Measurements from ENCODE around the gene SCRN1.
"Not testable (repeated sequence)": the region's sequence is repeated elsewhere in the genome, so short reads cannot be mapped to it uniquely, and the experiment has no call there.

The SCRN1 gene

DNA sequence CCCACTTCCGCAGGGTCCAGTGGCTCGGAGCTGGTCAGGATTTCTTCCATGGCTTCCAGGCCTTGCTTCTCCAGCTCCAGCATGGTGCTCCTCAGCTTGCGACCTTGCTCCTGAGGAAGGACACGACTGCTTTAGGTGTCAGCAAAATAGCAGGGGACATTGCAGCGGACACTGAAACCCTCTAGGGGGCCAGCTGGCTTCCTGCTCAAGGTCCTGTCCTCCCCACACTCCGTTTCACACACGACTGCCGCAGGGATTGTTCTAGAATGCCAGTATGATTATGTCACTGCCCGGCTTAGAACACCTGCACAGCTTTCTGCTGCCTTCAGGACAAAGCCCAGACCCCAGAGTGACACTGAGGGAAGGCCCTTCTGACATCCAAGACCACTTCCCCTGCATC, 65.6 kb downstream of the SCRN1 start:
- DNase-seq = peak; percentile 1

DNA sequence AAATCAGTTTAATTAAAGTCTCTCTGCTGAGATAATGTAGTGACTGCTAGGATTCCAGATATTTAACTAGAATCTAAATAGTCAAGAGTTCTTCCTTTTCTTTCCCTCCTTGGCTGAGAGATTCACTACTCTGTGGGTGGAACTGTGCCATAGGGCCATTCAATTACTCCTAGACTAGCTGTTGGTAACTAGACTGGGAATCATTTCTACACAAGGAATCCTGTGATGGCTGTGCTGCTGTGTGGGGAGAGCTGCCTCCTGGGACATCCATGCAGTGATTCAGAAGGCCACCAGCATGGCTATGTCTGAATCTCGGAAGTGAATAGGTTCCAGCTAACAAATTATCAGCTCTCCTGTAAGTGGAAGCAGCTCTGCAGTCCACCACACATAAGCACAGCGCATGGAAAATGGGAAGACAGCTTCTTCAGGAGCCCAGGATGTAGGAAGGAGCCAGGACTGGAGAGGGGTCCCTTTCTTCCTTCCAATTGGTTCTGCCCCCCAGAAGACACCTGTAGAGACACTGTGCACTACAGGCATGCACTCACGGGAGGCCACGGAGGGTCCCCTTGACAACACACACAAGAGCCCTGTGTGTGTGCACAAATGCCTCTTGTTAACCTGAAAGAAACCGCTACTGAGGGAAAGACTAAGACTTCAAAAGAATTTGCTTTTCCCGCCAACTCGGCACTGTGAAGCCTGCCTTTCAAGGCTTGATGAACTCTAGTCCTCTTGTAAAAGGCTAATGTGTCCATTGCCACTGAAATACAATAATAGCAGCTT, 66.5 kb downstream of the SCRN1 start:
- DNase-seq = no peak

DNA sequence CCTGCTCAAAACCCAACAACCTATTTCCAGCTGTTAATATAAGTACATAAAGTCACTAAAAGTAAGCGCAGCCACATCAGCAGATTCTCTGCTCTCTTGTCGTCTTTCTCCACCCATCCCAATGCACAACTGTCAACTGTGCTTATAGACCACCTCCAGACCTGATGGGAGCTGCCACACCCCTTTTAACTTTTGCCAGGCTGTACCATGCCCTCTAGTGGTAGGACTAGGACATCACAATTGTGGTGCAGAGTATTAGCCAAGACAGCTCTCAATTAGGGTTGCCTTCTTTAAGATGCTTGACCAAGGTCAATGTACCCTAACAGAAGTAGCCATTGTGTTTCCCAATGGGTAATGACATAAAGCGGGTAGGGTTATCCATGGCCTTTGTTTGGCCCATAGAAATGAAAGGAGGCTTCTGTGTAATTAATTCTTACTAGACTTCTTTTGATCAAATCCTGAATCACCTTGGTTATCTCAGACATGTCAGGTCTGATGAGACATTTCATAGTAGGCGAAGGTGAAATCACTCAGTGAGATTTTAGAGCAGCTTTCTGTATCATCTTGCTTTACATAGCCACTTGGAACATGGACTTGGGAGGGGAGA, 68.1 kb downstream of the SCRN1 start:
- peak; percentile 65 for DNase-seq

DNA sequence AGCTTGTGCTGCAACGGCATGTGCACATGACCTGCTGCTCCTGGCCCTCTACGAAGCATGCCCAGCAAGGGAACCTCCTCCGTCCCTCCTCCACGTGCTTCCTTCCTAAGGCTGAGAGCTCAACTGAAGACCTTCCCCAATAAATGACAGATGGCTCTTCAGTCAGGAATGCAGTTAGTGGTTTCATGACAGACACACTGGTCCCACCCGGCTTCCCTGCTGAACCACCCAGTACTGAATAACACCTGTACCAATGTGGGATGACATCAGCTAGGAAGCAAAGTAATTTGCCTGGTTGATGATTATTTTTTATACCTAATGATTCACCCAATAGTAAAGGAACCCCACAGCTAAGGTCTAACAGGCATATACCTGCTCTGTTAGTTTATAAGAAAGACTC, 69.1 kb downstream of the SCRN1 start:
- DNase-seq = no peak

DNA sequence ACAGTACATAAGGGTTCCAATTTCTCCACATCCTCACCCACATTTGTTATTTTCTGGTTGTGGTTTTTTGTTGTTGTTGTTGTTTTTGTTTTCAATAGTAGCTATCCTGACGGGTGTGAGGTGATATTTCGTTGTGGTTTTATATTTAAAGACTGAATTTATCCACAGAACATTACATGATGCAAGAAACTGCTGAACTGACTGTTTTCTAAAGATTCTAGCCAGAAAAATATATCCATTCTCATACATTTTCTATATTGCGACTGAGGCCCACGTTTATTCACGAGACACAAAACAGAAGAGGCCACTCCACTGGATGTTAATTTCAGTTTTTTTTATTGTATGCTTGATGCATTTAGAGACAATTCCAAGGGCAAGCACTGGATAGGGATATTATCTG, 69.8 kb downstream of the SCRN1 start:
- no peak for DNase-seq

DNA sequence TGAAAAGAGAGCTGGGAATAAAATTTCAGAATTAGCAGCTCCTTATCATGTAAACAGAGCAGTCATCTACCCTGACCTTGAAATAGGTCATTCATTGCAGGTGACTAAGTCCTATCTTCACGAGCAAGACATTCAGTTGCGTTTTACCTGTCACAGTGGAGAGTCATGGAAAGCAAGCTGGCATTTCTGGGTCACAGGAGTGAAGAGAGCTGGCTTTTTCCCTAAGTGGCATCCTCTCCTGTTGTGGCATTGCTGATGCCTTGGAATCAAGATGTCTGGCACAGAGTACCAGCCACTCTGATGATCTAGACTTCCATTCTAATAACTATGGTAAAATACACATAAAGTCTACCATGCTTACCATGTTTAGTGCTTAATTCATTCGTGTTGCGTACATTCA, 70.8 kb downstream of the SCRN1 start:
- no peak for DNase-seq

DNA sequence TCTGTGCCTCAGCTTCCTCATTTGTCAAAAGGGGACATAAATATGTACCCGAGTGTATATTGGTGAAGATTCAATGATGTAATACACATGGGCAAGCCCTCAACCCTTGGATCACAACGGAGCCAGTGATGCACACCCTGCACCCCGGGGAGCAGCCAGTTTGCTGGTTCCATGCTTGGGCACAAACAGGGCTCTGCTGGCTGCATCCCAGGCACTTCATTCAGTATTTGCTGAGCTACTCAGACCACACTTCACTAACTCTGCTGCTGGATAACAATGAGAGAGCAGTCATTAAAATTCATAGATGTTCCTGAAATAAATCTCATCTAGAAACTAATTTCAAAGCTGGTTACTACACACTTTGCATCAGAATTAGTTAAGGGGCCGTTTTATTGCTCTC, 72.0 kb downstream of the SCRN1 start:
- DNase-seq = no peak

DNA sequence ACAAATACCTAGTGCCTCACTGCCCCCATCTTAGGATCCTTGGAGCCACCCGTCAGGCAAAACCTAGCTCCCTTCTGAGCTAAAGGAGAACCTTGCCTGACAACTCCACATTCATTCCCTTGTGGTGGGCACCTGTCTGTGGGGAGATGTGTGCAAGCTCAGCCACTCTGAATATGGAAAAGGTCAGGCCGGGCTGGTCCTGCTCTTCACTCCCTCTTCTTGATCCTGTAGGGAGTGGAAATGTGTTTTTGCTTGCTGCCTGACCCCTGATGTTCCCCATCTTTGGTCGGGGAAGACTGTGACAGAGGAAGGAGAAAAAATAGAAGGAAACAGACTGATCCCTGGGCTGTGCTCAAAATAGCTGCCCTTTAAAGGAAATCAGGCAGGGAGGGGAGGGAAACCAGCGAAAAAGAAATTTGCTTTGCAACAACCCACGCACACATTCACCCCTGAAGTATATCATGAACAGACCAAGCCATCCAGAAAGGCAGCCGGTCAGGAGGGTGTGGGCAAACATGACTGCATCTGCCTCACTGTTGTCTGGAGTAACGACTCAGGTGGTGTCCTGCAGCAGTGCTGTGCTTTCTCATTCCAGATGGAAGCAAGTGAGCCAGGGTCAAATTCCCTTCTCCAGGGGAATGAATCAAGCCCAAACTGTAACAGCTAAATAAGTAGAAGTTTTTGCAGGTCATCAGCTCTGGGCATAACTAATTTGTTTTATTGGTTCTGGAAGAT, 74.0 kb downstream of the SCRN1 start:
- no peak for DNase-seq

DNA sequence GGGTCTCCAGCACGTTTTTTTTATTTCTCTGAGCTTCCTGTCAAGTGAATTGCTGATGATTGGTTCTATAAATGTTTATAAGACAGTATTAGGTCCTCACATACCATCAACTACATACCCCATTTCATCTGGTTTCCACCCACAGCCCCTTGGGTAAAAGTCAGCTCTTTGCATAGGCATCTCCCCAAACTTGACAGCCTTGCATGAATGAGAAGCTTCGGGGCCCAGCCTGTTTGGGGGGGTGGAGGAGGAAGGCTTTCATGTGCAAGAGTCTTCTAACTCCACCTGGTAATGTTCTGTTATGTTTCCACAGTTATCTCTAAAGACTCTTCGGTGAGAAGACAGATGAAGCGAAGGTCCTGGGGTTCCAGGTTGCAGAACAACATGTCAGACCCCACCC, 75.4 kb downstream of the SCRN1 start:
- DNase-seq = no peak

DNA sequence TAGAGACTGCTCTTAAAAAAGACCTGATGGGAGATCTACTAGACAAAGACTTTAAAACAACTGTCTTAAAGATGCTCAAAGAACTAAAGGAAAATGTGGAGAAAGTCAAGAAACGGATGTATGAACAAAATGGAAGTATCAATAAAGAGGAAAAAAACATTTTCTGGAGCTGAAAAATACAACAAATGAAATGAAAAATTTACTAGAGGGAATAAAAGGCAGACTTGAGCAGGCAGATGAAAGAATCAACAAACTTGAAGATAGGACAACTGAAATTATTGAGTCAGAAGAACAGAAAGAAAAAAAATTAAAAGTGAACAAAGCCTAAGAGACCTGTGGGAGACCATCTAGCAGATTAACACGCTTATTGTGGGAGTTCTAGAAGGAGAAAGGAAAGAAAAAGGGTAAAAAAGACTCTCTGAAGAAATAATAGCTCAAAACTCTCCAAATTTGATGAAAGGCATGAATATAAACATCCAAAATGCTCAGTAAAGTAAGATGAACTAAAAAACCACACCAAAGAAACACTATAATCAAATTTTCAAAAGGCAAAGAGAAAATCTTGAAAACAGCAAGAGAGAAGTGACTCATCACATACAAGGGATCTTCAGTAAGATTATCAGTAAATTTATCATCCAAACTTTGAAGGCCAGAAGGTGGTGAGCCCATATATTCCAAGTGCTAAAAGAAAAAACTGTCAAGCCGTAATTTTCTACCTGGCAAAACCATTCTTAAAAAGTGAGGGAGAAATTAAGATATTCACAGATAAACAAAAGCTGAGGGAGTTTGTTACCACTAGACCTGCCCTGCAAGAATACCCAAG, 83.2 kb downstream of the SCRN1 start:
- DNase-seq = no peak

DNA sequence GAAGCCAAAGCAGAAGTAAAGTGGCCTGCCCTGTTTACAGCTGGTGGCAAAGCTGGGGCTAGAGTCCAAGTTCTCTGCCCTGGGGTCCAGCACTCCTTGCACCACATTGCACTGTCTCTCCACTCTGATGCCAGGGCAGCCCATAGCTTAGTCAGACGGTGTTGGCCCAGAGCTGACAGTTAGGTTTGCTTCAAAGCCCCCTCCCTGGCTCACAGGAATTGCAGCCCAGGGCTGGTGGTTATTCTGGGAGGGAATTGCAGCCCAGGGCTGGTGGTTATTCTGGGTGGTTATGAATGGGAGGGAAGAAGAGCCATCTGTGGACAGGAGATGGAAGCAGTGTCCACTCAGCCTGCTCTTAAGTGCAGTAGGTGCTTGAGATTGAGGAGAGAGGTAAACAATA, 88.9 kb downstream of the SCRN1 start:
- peak; percentile 5 for DNase-seq

DNA sequence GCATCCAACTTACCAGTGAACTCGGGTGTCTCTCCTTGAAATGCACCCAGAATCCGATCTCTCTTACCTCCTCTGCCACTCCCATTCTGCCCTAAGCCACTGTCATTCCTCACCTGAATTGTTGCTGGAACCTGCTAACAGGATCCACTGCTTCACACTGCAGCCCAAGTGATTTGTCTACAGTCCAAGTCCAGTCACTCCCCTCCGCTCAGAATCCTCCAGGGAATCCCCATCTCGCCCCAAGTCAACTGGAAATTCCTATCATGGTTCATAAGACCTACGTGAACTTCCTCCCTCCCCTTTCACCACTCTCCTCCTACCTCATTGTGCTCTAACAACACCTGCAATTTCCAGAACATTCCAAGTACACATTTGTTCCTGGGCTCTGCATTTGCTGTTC, 91.3 kb downstream of the SCRN1 start:
- no peak for DNase-seq

DNA sequence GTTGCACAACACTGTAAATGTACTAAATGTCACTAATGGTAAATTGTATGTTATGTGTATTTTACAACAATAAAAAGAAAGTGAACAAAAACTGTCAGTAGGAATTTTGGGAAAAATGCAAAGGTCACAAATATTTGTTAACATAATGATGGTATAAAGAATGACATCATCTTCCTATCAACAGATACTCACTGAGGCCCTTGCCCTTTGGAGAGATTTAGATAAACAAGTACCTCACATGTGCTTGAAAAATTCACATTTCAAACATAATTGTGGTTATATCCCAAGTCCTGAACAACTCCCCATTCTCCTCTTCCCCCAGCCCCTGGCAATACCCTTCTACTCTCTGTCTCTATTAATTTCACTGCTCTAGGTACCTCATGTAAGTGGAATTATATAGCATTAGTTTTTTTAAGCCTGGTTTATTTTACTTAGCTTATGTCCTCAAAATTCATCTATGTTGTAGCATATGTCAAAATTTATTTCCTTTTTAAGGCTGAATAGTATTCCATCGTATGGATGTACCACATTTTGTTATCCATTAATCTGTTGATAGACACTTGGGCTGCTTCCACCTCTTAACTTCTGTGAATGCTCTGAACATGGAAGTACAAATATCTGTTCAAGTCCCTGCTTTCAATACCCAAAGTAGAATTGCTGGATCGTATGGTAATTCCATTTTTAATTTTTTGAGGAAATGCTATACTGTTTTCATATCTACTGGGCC, 92.8 kb downstream of the SCRN1 start:
- no peak for DNase-seq

DNA sequence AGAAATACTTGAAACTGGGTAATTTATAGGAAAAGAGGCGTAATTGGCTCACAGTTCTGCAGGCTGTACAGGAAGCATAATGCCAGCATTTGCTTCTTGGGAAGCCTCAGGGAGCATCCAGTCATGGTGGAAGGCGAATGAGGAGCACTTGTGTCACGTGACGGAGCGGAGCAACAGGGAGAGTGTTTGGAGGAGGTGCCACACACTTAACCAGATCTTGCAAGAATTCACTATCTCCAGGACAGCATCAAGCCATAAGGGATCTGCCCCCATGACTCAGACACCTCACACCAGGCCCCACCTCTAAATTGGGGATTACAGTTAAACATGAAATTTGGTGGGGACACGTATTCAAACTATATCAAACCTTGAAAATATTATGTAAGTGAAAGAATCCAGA, 94.0 kb downstream of the SCRN1 start:
- no peak for DNase-seq

DNA sequence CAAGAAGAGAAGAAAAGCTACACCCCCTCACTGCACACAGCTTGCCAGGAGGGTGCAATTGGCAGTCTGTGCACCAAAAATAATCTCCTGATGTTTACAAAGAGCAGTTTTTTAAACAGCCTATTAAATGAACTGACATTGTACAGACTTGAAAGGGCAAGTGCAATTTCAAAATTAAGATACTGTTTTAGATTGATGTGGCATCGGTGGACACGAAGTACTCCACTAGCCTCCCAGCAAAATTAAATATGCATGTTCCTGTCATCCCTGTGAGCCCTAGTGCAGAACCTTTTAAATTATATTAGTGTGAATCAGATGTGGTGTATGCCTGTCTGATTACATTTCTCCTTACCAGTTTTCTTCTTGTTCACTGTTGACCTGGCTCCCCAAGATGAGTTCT, 95.3 kb downstream of the SCRN1 start:
- DNase-seq = no peak

DNA sequence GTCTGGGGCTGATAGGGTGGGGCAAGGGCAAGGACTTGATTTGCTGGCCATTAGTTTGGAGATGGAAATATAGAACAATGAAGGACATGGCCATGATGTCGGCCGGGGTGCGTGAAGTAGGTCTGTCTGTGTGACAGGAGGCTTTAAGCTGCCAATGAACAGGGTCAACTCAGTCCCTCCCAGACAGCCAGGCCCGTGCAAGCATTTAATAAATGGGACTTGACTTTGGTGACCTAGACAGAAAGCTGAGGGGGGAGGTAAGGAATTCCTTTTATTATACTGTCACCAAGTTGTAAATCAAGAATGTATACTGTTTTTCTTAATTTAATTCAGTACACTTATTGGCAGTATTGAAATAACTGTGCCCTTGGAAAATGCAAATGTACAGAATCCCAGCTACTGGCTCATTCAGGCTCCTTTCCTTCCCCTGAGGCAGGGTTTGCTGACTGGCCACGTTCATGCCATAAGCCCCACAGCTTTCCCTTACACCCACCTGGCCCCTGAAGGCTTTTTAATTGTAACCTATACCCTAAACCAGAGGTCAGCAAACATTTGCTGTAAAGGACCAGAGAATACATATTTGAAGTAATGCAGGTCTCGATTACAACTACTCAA, 96.1 kb downstream of the SCRN1 start:
- no peak for DNase-seq

DNA sequence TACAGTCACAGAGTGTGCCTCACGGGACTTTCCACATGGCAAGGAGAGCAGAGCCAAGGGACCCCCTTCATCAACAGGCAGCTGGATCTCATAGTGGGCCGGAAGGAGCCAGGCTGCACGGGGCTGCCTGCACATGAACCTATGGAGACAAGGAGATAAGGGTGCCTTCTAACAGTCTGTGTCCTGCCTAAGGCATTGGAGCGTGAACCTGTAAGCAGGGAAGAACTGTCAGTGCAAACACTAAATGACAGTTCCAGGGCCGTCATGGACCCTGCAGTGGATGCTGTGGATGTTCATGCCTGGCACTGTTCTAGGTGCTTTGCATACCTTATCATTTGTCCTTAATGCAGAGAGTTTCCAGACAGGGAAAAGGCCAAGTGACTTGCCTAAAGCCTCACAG, 97.4 kb downstream of the SCRN1 start:
- no peak for DNase-seq

DNA sequence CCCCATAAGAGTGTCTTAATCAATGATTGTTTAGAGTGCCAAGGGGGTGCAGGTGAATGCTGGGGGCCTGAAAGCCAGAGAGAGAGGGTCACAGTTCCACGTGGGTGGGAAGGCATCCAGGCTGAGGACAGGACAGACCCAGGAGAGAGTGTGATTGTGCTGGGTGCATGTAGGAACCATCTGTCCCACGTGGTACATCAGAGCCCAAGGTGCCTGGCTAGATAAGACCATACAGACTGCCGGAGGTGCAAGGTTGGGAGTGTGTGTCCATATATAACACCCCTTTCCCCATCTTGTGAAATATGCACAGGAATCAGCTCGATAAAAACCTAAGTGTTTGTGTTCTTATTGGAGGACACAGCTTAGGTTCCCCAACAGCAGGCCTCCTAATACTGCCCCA, 97.8 kb downstream of the SCRN1 start:
- DNase-seq = peak; percentile 52

DNA sequence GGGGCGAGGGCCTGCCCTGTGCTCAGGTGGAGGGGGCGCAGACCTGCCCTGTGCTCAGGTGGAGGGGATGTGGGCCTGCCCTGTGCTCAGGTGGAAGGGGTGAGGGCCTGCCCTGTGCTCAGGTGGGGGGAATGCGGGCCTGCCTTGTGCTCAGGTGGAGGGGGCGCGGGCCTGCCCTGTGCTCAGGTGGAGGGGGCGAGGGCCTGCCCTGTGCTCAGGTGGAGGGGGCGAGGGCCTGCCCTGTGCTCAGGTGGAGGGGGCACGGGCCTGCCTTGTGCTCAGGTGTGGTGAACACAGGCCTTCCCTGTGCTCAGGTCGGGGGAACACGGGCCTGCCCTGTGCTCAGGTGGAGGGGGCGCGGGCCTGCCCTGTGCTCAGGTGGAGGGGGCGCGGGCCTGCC, 98.8 kb downstream of the SCRN1 start:
- DNase-seq = not testable (repeated sequence)

DNA sequence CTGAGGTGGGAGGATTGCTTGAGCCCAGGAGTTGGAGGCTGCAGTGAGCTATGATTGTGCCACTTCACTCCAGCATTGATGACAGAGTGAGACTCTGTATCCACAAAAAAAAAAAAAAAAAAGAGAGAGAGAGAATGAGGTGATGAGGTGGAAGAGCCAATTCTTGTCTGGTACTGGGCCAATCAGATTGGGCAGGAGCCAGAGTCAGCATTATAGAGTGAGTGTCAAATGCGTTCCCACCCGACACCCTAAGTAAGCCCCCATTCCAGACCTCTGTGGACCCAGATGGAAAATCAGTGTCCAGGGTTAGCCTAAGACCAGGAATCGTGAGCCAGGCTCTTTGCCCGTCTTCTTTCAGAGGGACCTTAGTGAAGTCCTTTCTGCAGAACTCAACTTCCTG, 99.3 kb downstream of the SCRN1 start:
- no peak for DNase-seq

DNA sequence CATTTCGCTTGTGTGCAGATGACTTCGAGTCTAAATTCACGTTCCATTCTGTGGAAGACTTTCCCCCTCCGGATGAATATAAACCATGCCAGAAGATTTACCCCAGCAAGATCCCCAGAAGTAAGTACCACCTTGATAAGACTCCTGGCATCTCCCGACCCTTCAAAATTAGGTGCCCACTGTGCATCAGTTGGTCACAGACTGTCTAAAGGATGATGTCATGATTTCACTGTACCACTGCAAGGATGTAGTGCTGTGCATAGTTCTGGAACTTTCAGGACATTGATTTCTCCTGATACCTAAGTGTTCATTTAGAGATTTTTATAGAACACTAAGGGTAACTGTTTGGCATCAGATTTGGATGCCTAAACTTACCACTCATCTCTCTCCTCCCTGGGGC, 100.3 kb downstream of the SCRN1 start:
- DNase-seq = no peak

DNA sequence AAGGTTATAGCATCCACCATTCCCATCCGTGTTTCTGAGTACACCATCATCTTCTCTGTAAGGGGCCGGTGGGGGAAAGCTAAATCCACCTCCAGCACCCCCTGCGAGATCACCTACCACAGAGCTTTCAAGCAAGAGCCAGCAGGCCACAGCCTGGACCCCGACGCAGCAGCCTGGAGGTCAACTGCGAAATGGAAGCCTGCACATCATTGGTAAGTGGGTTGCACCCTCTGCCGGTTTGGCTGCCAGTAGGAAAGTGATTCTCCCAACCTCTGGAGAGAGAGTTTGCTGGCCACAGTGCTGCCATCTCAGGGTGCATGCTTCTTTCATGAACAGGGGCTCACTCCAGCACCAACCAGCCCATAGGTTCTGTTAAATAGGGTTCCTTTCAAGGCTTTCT, 101.6 kb downstream of the SCRN1 start:
- no peak for DNase-seq

All from OCI-M1 (cell line).